Measurements from ENCODE around the gene VPS35L.

VPS35L gene

DNA sequence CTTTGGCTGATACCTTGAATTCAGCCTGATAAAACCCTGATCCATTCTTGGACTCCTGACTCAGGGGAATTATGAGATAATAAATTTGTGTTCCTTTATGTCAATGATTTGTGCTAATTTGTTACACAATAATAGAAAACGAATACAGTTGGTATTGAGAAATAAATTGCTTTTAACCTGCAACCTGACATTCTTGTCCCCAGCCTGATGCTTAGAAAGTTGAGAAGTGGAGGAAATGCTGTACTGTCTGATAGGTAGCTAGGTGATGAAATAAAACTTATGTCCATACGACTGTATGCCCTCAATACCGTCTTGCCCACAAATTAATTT, 173.1 kb downstream of the VPS35L start:
- no peak overlapping the region for H3K4me3 ChIP-seq (ENCODE audit: low read depth, low read length)
- H3K27me3 ChIP-seq (ENCODE audit: control insufficient read depth, insufficient read depth, low read length), result no peaks in the 10 kb centered on the region
- H3K9ac ChIP-seq (ENCODE audit: low read depth, low read length), result no peak overlapping the region
- H3K4me1 ChIP-seq (ENCODE audit: control insufficient read depth, insufficient read depth, low read length), result no peaks in the 10 kb centered on the region
- H3K9me3 ChIP-seq (ENCODE audit: control insufficient read depth, insufficient read depth, low read length), result no peaks in the 10 kb centered on the region
- peaks cover 2% of the 10 kb centered on the region for H3K36me3 ChIP-seq (ENCODE audit: control insufficient read depth, insufficient read depth, low read length)

- H3K9ac ChIP-seq (ENCODE audit: low read depth, low read length), result no peak overlapping the region
- no peaks in the 10 kb centered on the region for H3K4me1 ChIP-seq (ENCODE audit: control insufficient read depth, insufficient read depth, low read length)
- no peaks in the 10 kb centered on the region for H3K27me3 ChIP-seq (ENCODE audit: control insufficient read depth, insufficient read depth, low read length)
- H3K4me3 ChIP-seq (ENCODE audit: low read depth, low read length), result no peak overlapping the region
- H3K36me3 ChIP-seq (ENCODE audit: control insufficient read depth, insufficient read depth, low read length), result peaks cover 4% of the 10 kb centered on the region
- no peaks in the 10 kb centered on the region for H3K9me3 ChIP-seq (ENCODE audit: control insufficient read depth, insufficient read depth, low read length)
Observed at GRCh38 chr16:19733551-19733950, 178.0 kb downstream of the VPS35L start.

- H3K9me3 ChIP-seq (ENCODE audit: control insufficient read depth, insufficient read depth, low read length), result no peaks in the 10 kb centered on the region
- H3K4me3 ChIP-seq (ENCODE audit: low read depth, low read length), result no peak overlapping the region
- H3K27me3 ChIP-seq (ENCODE audit: control insufficient read depth, insufficient read depth, low read length), result no peaks in the 10 kb centered on the region
- no peaks in the 10 kb centered on the region for H3K4me1 ChIP-seq (ENCODE audit: control insufficient read depth, insufficient read depth, low read length)
- peaks cover 4% of the 10 kb centered on the region for H3K36me3 ChIP-seq (ENCODE audit: control insufficient read depth, insufficient read depth, low read length)
- H3K9ac ChIP-seq (ENCODE audit: low read depth, low read length), result no peak overlapping the region
Observed at GRCh38 chr16:19735074-19735867, 179.8 kb downstream of the VPS35L start.

- Histone ChIP-seq H3K27me3 (ENCODE audit: control insufficient read depth, insufficient read depth, low read length) (no peaks in the 10 kb centered on the region), H3K4me3 (ENCODE audit: low read depth, low read length) (no peak overlapping the region), H3K4me1 (ENCODE audit: control insufficient read depth, insufficient read depth, low read length) (no peaks in the 10 kb centered on the region), H3K9me3 (ENCODE audit: control insufficient read depth, insufficient read depth, low read length) (no peaks in the 10 kb centered on the region), H3K36me3 (ENCODE audit: control insufficient read depth, insufficient read depth, low read length) (peaks cover 4% of the 10 kb centered on the region), H3K9ac (ENCODE audit: low read depth, low read length) (no peak overlapping the region)
Observed at GRCh38 chr16:19737306-19738038, 182.0 kb downstream of the VPS35L start.

- no peaks in the 10 kb centered on the region for H3K36me3 ChIP-seq (ENCODE audit: control insufficient read depth, insufficient read depth, low read length)
- H3K4me1 ChIP-seq (ENCODE audit: control insufficient read depth, insufficient read depth, low read length), result no peaks in the 10 kb centered on the region
- H3K9me3 ChIP-seq (ENCODE audit: control insufficient read depth, insufficient read depth, low read length), result no peaks in the 10 kb centered on the region
- H3K9ac ChIP-seq (ENCODE audit: low read depth, low read length), result no peak overlapping the region
- H3K27me3 ChIP-seq (ENCODE audit: control insufficient read depth, insufficient read depth, low read length), result no peaks in the 10 kb centered on the region
- no peak overlapping the region for H3K4me3 ChIP-seq (ENCODE audit: low read depth, low read length)
Observed at GRCh38 chr16:19741354-19741753, 185.9 kb downstream of the VPS35L start.

DNA sequence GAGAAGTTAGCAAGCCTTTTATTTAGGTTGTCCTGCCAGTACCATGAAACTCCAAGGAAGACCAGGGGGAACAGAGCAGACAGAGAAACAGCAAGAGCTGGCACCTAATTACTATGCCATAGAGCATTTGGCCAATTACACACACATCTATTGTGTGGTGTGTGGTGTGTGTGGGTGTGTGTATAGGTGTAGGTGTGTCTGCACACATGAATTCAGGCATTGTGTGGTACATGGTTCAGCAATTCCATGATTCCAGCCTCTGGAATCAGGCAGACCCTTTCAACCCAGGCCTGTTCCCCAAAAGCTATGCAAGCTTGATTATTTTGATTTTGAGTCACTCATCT, 188.3 kb downstream of the VPS35L start:
- Histone ChIP-seq H3K4me3 (ENCODE audit: low read depth, low read length) (no peak overlapping the region), H3K9ac (ENCODE audit: low read depth, low read length) (no peak overlapping the region), H3K27me3 (ENCODE audit: control insufficient read depth, insufficient read depth, low read length) (no peaks in the 10 kb centered on the region), H3K9me3 (ENCODE audit: control insufficient read depth, insufficient read depth, low read length) (no peaks in the 10 kb centered on the region), H3K36me3 (ENCODE audit: control insufficient read depth, insufficient read depth, low read length) (no peaks in the 10 kb centered on the region), H3K4me1 (ENCODE audit: control insufficient read depth, insufficient read depth, low read length) (no peaks in the 10 kb centered on the region)

- no peaks in the 10 kb centered on the region for H3K36me3 ChIP-seq (ENCODE audit: control insufficient read depth, insufficient read depth, low read length)
- H3K4me3 ChIP-seq (ENCODE audit: low read depth, low read length), result no peak overlapping the region
- no peaks in the 10 kb centered on the region for H3K9me3 ChIP-seq (ENCODE audit: control insufficient read depth, insufficient read depth, low read length)
- no peak overlapping the region for H3K9ac ChIP-seq (ENCODE audit: low read depth, low read length)
- H3K4me1 ChIP-seq (ENCODE audit: control insufficient read depth, insufficient read depth, low read length), result no peaks in the 10 kb centered on the region
- no peaks in the 10 kb centered on the region for H3K27me3 ChIP-seq (ENCODE audit: control insufficient read depth, insufficient read depth, low read length)
Observed at GRCh38 chr16:19744670-19745069, 189.2 kb downstream of the VPS35L start.

GRCh38 chr16:19745286-19746010, 189.9 kb downstream of the VPS35L start:
- H3K4me3 ChIP-seq (ENCODE audit: low read depth, low read length), result no peak overlapping the region
- H3K9me3 ChIP-seq (ENCODE audit: control insufficient read depth, insufficient read depth, low read length), result no peaks in the 10 kb centered on the region
- H3K36me3 ChIP-seq (ENCODE audit: control insufficient read depth, insufficient read depth, low read length), result no peaks in the 10 kb centered on the region
- H3K27me3 ChIP-seq (ENCODE audit: control insufficient read depth, insufficient read depth, low read length), result no peaks in the 10 kb centered on the region
- no peaks in the 10 kb centered on the region for H3K4me1 ChIP-seq (ENCODE audit: control insufficient read depth, insufficient read depth, low read length)
- no peak overlapping the region for H3K9ac ChIP-seq (ENCODE audit: low read depth, low read length)

DNA sequence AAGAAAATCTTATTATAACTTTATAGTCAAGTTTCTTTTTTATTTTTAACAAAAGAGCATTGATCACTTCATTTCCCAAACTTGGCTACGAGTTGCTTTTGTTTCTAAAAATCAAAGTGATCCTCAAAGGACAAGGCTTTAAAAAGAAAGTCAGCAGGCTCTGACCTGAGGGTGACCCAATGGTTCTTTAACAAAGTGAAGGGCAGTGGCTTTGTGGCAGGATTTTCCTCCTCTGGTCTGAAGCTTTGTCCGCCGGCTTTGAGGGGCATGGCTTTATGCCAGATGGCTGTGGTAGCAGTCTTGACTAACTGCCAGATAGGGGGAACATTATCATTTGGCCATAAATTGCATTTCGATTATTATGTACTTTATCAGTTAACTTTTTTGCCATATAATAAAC, 191.1 kb downstream of the VPS35L start:
- Histone ChIP-seq H3K9ac (ENCODE audit: low read depth, low read length) (no peak overlapping the region), H3K27me3 (ENCODE audit: control insufficient read depth, insufficient read depth, low read length) (no peaks in the 10 kb centered on the region), H3K4me3 (ENCODE audit: low read depth, low read length) (no peak overlapping the region), H3K4me1 (ENCODE audit: control insufficient read depth, insufficient read depth, low read length) (no peaks in the 10 kb centered on the region), H3K9me3 (ENCODE audit: control insufficient read depth, insufficient read depth, low read length) (no peaks in the 10 kb centered on the region), H3K36me3 (ENCODE audit: control insufficient read depth, insufficient read depth, low read length) (no peaks in the 10 kb centered on the region)

GRCh38 chr16:19748389-19749168, 193.1 kb downstream of the VPS35L start:
- Histone ChIP-seq H3K36me3 (ENCODE audit: control insufficient read depth, insufficient read depth, low read length) (no peaks in the 10 kb centered on the region), H3K4me3 (ENCODE audit: low read depth, low read length) (no peak overlapping the region), H3K27me3 (ENCODE audit: control insufficient read depth, insufficient read depth, low read length) (no peaks in the 10 kb centered on the region), H3K4me1 (ENCODE audit: control insufficient read depth, insufficient read depth, low read length) (no peaks in the 10 kb centered on the region), H3K9ac (ENCODE audit: low read depth, low read length) (no peak overlapping the region), H3K9me3 (ENCODE audit: control insufficient read depth, insufficient read depth, low read length) (no peaks in the 10 kb centered on the region)

DNA sequence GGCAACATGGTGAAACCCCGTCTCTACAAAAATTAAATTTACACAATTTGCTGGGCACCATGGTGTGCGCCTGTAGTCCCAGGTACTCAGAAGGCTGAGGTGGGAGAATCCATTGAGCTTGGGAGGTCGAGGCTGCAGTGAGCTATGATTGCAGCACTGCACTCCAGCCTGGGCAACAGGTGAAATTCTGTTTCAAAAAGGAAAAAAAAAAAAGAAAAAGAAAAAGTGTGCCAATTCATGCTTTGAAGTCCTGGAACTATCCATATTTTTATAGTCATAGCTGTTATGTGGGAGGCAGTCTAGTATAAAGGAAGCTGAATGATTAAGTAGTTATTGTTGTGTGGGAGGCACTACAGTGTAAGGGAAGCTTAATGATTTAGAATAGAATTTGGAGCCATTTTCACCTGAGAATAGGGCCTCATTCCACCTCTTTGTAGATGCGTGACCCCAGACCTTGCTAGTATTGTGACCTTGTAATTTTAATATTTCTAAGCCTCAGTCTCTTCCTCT, 194.1 kb downstream of the VPS35L start:
- Histone ChIP-seq H3K9ac (ENCODE audit: low read depth, low read length) (no peak overlapping the region), H3K4me1 (ENCODE audit: control insufficient read depth, insufficient read depth, low read length) (no peaks in the 10 kb centered on the region), H3K36me3 (ENCODE audit: control insufficient read depth, insufficient read depth, low read length) (no peaks in the 10 kb centered on the region), H3K27me3 (ENCODE audit: control insufficient read depth, insufficient read depth, low read length) (no peaks in the 10 kb centered on the region), H3K4me3 (ENCODE audit: low read depth, low read length) (no peak overlapping the region), H3K9me3 (ENCODE audit: control insufficient read depth, insufficient read depth, low read length) (no peaks in the 10 kb centered on the region)
